Type B pancreatic cell (in vitro differentiated cells): ENCODE data around the gene LARGE1. TPM values are rescaled to one million over a fixed set of nuclear protein-coding genes. Genes with fewer than 3 reads are reported as not detected.
A peak's percentile ranks its signal among the peaks of the same experiment; 100 is the strongest.

Experiments used
- DNase-seq: peaks from one replicate; pipeline ENCODE4 v3.0.0; 2021; ENCODE audit warnings: mixed read lengths; ENCODE audit not compliant: unreplicated experiment; ENCODE audit errors: extremely low spot score
- H3K27ac Mint-ChIP-seq: 2 replicates; pipeline ENCODE4 v1.8.0; 2021; ENCODE audit warnings: mild to moderate bottlenecking, mixed read lengths
- H3K27me3 Mint-ChIP-seq: 2 replicates; pipeline ENCODE4 v1.8.0; 2021; ENCODE audit warnings: mixed read lengths
- H3K36me3 Mint-ChIP-seq: 2 replicates; pipeline ENCODE4 v1.8.0; 2021; ENCODE audit warnings: mixed read lengths
- H3K4me1 Mint-ChIP-seq: one replicate; pipeline ENCODE4 v1.8.0; 2021; ENCODE audit warnings: mixed read lengths; ENCODE audit not compliant: unreplicated experiment
- H3K4me3 Mint-ChIP-seq: 2 replicates; pipeline ENCODE4 v1.8.0; 2021; ENCODE audit warnings: mild to moderate bottlenecking, mixed read lengths
- H3K9me3 Mint-ChIP-seq: 2 replicates; pipeline ENCODE4 v1.8.0; 2021; ENCODE audit warnings: mixed read lengths
- CTCF ChIP-seq: fragments of 200-600 bp; sonication (generic); conservative IDR thresholded peaks from 2 replicates; pipeline ENCODE4 v1.5.0; 2021; ENCODE audit warnings: antibody characterized with exemption, mild to moderate bottlenecking
- total RNA-seq: library from RNA; stranded (reverse); gene quantifications from 2 replicates; pipeline ENCODE4 v1.2.1, GENCODE V29; 2021; ENCODE audit warnings: low replicate concordance

LARGE1 gene
- total RNA-seq, 1 donor from 2014 or later, result 96.6 TPM

DNA sequence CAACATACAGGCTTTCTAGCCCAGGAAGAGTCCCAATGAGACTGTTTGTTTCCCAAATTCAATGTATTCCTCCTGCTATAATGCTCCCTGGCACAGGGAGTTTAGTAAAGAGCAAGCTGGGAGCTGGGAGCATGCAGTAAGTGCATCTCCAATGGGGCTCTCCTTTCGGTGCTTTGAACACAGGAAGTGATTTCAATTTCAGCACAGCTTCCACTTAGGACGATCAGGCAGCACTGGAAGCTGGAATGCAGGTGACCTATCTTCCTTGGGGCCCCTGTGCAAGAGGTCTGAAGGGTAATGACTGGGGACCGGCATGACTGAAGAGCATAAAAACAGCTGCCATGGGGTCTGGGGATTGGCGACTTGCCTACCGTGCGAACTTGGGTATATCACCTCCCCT, 76.0 kb downstream of the LARGE1 start:
- Mint-ChIP-seq H3K4me1 (peaks cover 18% of the 10 kb centered on the region), H3K9me3 (peaks cover under 1% of the 10 kb centered on the region), H3K27me3 (no peaks in the 10 kb centered on the region), H3K4me3 (no peak overlapping the region), H3K36me3 (peaks cover 16% of the 10 kb centered on the region), H3K27ac (no peak overlapping the region)
- no peak for TF ChIP-seq CTCF
- DNase-seq, result no peak

DNA sequence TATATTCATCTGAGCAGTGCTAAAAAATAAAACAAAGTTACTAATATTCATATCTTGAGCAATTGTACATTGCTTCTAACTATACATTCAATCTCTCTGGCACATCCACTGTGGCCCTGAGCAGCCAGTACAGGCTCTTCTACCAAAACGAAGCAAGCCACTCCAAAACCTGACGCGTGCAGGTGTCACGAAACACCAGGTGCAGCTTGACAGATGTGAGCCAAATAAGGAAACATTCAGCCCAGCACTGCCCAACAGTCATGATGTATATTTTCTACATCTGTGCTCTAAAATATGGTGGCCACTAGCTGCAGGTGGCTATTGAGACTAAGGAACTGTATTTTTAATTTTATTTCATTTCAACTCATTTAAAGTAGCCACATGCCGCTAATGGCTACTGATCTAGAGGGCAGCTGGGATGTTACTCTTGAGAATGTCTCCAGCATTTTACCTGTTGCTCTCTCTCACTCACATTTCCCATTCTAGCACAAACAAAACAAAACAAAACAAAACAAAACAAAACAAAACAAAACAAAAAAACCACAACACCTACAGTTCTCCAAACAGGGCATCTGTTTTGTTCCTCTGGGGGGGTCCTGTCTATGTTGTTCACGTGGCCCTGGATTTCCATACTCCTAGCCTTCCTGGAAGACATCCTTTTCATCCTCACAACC, 77.7 kb downstream of the LARGE1 start:
- peaks cover 5% of the 10 kb centered on the region for H3K36me3 Mint-ChIP-seq
- H3K9me3 Mint-ChIP-seq, result peaks cover 5% of the 10 kb centered on the region
- no peak for TF ChIP-seq CTCF
- H3K4me3 Mint-ChIP-seq, result peak overlapping the region; percentile 20
- H3K27ac Mint-ChIP-seq, result peak overlapping the region; percentile 24
- DNase-seq, result no peak
- peaks cover 28% of the 10 kb centered on the region for H3K4me1 Mint-ChIP-seq
- no peaks in the 10 kb centered on the region for H3K27me3 Mint-ChIP-seq

DNA sequence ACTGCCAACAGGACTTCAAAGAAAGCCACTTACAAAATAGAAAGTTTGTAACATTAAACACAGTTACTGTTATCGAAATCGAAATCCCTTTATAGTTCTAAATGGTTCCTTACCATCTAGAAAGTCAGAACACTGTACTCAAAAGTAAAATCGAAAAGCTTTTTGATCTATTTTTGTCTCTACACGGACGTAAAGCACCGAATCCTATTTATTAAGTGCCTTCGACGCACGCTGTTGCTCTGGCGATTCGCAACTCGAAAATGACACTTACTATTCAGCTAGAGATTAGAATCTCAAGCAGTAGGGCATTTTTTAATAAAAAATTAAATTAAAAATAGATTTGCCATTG, 78.3 kb downstream of the LARGE1 start:
- H3K27me3 Mint-ChIP-seq, result no peaks in the 10 kb centered on the region
- peaks cover 33% of the 10 kb centered on the region for H3K4me1 Mint-ChIP-seq

GRCh38 chr22:33841281-33842005, 78.8 kb downstream of the LARGE1 start:
- H3K4me3 Mint-ChIP-seq, result no peak overlapping the region
- peaks cover 5% of the 10 kb centered on the region for H3K9me3 Mint-ChIP-seq
- DNase-seq, result no peak
- no peak for TF ChIP-seq CTCF
- no peaks in the 10 kb centered on the region for H3K27me3 Mint-ChIP-seq
- H3K36me3 Mint-ChIP-seq, result no peaks in the 10 kb centered on the region
- no peak overlapping the region for H3K27ac Mint-ChIP-seq
- H3K4me1 Mint-ChIP-seq, result peaks cover 34% of the 10 kb centered on the region

More for the DNA sequence above, 78.3 kb downstream of the LARGE1 start:
- no peak for TF ChIP-seq CTCF
- Mint-ChIP-seq H3K4me3 (no peak overlapping the region), H3K36me3 (peaks cover 2% of the 10 kb centered on the region), H3K9me3 (peaks cover 5% of the 10 kb centered on the region), H3K27ac (no peak overlapping the region)
- DNase-seq, result no peak

GRCh38 chr22:33838644-33839043, 81.6 kb downstream of the LARGE1 start:
- Mint-ChIP-seq H3K36me3 (no peaks in the 10 kb centered on the region), H3K4me1 (peaks cover 42% of the 10 kb centered on the region), H3K9me3 (peaks cover 5% of the 10 kb centered on the region), H3K4me3 (no peak overlapping the region), H3K27me3 (no peaks in the 10 kb centered on the region), H3K27ac (no peak overlapping the region)
- TF ChIP-seq CTCF, result no peak
- DNase-seq, result no peak
